Measurements from ENCODE around the gene VPS35. TPM values are rescaled to one million over a fixed set of nuclear protein-coding genes. Genes with fewer than 3 reads are reported as not detected.
"Not testable (repeated sequence)": the region's sequence is repeated elsewhere in the genome, so short reads cannot be mapped to it uniquely, and the experiment has no call there.

Gene VPS35
- total RNA-seq, 6 donors from 2014 or later, result 25.0 to 93.0 (median 63.5) TPM

GRCh38 chr16:46629331-46630219 is 59.4 kb downstream of the VPS35 start:
- DNase-seq (no peak), ATAC-seq (ENCODE audit: low FRiP score in 2 of 2) (peak in 1 of 2 donors; percentile 32)
- peaks cover 0 to 9% (median 0%) of the 10 kb centered on the region in 4 donors for H3K4me1 ChIP-seq
- no peak overlapping the region for H3K4me3 ChIP-seq
- no peaks in the 10 kb centered on the region for H3K9me3 ChIP-seq
- WGBS, 2 donors, result 36% methylated on average over 10 of the region's 10 CpGs
- H3K27ac ChIP-seq, result no peak overlapping the region
- TF ChIP-seq POLR2AphosphoS5 (IDR thresholded peaks at IDR 0.05) (no peak), CTCF (IDR thresholded peaks at IDR 0.05) (no peak), EP300 (IDR thresholded peaks at IDR 0.05) (no peak), POLR2A (IDR thresholded peaks at IDR 0.05) (no peak)
- no peaks in the 10 kb centered on the region for H3K27me3 ChIP-seq
- H3K36me3 ChIP-seq, result no peaks in the 10 kb centered on the region

- 87 to 91% methylated on average over 5 of the region's 5 CpGs for WGBS, 2 donors
These were observed 61.2 kb downstream of the VPS35 start for GRCh38 chr16:46627746-46628145.

GRCh38 chr16:46626681-46627080 is 62.3 kb downstream of the VPS35 start:
- not testable (repeated sequence) for H3K36me3 ChIP-seq; H3K27ac ChIP-seq; H3K9me3 ChIP-seq; H3K4me3 ChIP-seq; H3K27me3 ChIP-seq; ATAC-seq (ENCODE audit: low FRiP score in 2 of 2)
- DNase-seq, result peak in 1 of 2 donors; percentile 52
- peaks cover 0 to 14% (median 0%) of the 10 kb centered on the region in 4 donors for H3K4me1 ChIP-seq
- WGBS, 2 donors, result 92 to 96% methylated on average over 17 to 22 of the region's 22 CpGs

More at GRCh38 chr16:46627746-46628145, 61.2 kb downstream of the VPS35 start:
- TF ChIP-seq POLR2AphosphoS5 (IDR thresholded peaks at IDR 0.05), result no peak
- TF ChIP-seq CTCF (IDR thresholded peaks at IDR 0.05), result no peak
- TF ChIP-seq EP300 (IDR thresholded peaks at IDR 0.05), result no peak
- no peak for TF ChIP-seq POLR2A (IDR thresholded peaks at IDR 0.05)
- Histone ChIP-seq H3K4me1 (peaks cover 0 to 9% (median 0%) of the 10 kb centered on the region in 4 donors), H3K4me3 (no peak overlapping the region), H3K27me3 (no peaks in the 10 kb centered on the region), H3K27ac (no peak overlapping the region), H3K36me3 (no peaks in the 10 kb centered on the region), H3K9me3 (no peaks in the 10 kb centered on the region)
- DNase-seq, result no peak
- ATAC-seq (ENCODE audit: low FRiP score in 2 of 2), result no peak

GRCh38 chr16:46624862-46625261 is 64.1 kb downstream of the VPS35 start:
- WGBS, 2 donors, result 94% methylated on average over 5 of the region's 6 CpGs; no CpG with 5 or more reads in 1 of the 2 donors
- not testable (repeated sequence) for H3K27ac ChIP-seq, H3K9me3 ChIP-seq, H3K4me3 ChIP-seq, H3K27me3 ChIP-seq, H3K36me3 ChIP-seq
- ATAC-seq (ENCODE audit: low FRiP score in 2 of 2) (peak in 1 of 2 donors; percentile 37), DNase-seq (peak in 1 of 2 donors; percentile 51)
- H3K4me1 ChIP-seq, result peaks cover 6 to 30% (median 10%) of the 10 kb centered on the region in 4 donors

- WGBS, 2 donors, result no CpG with 5 or more reads among the region's 6 CpGs
- DNase-seq (peak in 1 of 2 donors; percentile 55), ATAC-seq (ENCODE audit: low FRiP score in 2 of 2) (peak in 1 of 2 donors; percentile 9)
- not testable (repeated sequence) for H3K36me3 ChIP-seq, H3K27ac ChIP-seq, H3K27me3 ChIP-seq, H3K9me3 ChIP-seq, H3K4me3 ChIP-seq
- H3K4me1 ChIP-seq, result peaks cover 6 to 24% (median 10%) of the 10 kb centered on the region in 4 donors
These were observed 65.3 kb downstream of the VPS35 start for GRCh38 chr16:46623707-46624106.

- H3K36me3 ChIP-seq, H3K4me3 ChIP-seq, H3K27ac ChIP-seq, H3K9me3 ChIP-seq, H3K27me3 ChIP-seq, DNase-seq: not testable (repeated sequence)
- WGBS, 2 donors, result no CpG with 5 or more reads among the region's 8 CpGs
- H3K4me1 ChIP-seq, result peaks cover 6 to 24% (median 10%) of the 10 kb centered on the region in 4 donors
- ATAC-seq (ENCODE audit: low FRiP score in 2 of 2), result peak; percentile 49 to 68
These were observed 65.7 kb downstream of the VPS35 start for GRCh38 chr16:46623246-46623645.

All from upper lobe of left lung (tissue), 6 donors.